ENCODE results near the gene ABCC1. TPM values are rescaled to one million over a fixed set of nuclear protein-coding genes. Genes with fewer than 3 reads are reported as not detected.
A peak's percentile ranks its signal among the peaks of the same experiment; 100 is the strongest.
"Not testable (repeated sequence)": the region's sequence is repeated elsewhere in the genome, so short reads cannot be mapped to it uniquely, and the experiment has no call there.

Gene ABCC1
- total and polyA plus RNA-seq, 12 donors: 6.1 to 32.8 (median 21.6) TPM

DNA sequence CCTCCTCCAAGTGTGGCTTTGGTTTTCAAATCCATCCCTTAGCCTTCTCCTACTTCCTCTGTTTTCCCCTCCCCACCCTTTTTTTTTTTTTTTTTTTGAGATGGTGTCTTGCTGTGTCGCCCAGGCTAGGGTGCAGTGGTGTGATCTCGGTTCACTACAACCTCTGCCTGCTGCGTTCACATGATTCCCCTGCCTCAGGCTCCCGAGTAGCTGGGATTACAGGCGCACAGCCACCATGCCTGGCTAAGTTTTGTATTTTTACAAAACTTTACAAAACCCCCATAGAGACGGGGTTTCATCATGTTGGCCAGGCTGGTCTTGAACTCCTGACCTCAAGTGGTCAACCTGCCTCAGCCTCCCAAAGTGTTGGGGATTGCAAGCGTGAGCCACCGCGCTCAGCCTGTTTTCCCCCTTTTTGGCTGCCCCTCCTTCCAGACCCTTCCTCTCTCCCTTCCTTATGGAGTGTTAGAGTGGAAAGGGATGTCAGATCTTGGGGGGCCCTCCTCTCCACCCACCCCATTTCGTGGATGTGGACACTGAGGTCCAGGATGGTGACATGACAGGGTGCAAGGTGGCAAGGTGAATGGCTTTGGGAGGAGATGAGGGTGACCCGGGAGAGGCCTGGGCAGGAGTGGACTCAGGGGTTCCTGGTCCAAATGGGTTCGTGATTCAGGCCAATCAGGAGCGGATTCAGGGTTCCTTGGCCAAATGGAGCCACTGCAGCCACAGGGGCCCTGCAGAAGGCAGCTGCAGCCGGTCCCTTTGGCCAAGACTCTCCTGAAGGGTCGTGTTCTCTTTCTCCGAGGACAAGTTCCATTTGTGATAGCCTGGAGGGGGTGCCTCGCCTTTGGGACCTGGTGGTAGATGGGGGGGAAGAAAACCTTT lies 4.8 kb downstream of the ABCC1 start:
- no peaks in the 10 kb centered on the region for H3K27me3 ChIP-seq
- TF ChIP-seq, protein P1, sequence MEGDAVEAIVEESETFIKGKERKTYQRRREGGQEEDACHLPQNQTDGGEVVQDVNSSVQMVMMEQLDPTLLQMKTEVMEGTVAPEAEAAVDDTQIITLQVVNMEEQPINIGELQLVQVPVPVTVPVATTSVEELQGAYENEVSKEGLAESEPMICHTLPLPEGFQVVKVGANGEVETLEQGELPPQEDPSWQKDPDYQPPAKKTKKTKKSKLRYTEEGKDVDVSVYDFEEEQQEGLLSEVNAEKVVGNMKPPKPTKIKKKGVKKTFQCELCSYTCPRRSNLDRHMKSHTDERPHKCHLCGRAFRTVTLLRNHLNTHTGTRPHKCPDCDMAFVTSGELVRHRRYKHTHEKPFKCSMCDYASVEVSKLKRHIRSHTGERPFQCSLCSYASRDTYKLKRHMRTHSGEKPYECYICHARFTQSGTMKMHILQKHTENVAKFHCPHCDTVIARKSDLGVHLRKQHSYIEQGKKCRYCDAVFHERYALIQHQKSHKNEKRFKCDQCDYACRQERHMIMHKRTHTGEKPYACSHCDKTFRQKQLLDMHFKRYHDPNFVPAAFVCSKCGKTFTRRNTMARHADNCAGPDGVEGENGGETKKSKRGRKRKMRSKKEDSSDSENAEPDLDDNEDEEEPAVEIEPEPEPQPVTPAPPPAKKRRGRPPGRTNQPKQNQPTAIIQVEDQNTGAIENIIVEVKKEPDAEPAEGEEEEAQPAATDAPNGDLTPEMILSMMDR (IDR thresholded peaks at IDR 0.05): no peak
- intact Hi-C loops (cut with DNase I): loop anchor here in 8 of 10 donors (5.0 to 10.0 kb wide), 8 partner anchors 48 to 168 kb away; partner anchors contain the start of gene CEP20 (in 3 of the 8)
- peak overlapping the region in 2 of 10 donors; percentile 12 to 73 for H3K27ac ChIP-seq
- H3K9me3 ChIP-seq: no peaks in the 10 kb centered on the region
- no peak overlapping the region for H3K4me3 ChIP-seq
- WGBS, 2 donors: 83% methylated on average over 17 of the region's 17 CpGs
- no peak for DNase-seq
- ATAC-seq: no peak
- H3K4me1 ChIP-seq: peaks cover 0 to 54% (median 27%) of the 10 kb centered on the region in 9 donors
- no peaks in the 10 kb centered on the region for H3K36me3 ChIP-seq

DNA sequence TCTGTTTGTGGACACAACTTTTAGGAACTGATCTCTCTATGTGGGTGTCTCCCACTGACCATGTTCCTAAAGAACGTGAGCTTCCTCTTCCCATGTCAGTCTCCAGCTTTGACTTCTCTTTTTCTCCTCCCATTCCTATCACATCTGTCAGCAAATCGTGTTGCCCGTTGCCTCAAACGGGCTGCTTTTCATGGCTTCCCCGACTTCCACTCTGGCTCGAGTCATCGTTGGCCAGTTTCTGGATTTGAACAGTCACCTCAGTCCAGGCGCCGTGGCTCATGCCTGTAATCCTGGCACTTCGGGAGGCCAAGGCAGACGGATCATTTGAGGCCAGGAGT lies 5.4 kb downstream of the ABCC1 start:
- intact Hi-C loops (cut with DNase I): loop anchor here in 8 of 10 donors (5.0 to 10.0 kb wide), 8 partner anchors 48 to 168 kb away; partner anchors contain the start of gene CEP20 (in 3 of the 8)
- ATAC-seq (peak in 5 of 8 donors; percentile 17 to 59 (median 39)), DNase-seq (no peak)
- peak overlapping the region in 4 of 10 donors; percentile 11 to 73 (median 24) for H3K27ac ChIP-seq
- no peak overlapping the region for H3K4me3 ChIP-seq
- H3K27me3 ChIP-seq: no peaks in the 10 kb centered on the region
- 75 to 79% methylated on average over 11 of the region's 11 CpGs for WGBS, 2 donors
- peaks cover 0 to 60% (median 32%) of the 10 kb centered on the region in 9 donors for H3K4me1 ChIP-seq
- H3K36me3 ChIP-seq: no peaks in the 10 kb centered on the region
- TF ChIP-seq, protein P1 (IDR thresholded peaks at IDR 0.05): no peak
- H3K9me3 ChIP-seq: no peaks in the 10 kb centered on the region

DNA sequence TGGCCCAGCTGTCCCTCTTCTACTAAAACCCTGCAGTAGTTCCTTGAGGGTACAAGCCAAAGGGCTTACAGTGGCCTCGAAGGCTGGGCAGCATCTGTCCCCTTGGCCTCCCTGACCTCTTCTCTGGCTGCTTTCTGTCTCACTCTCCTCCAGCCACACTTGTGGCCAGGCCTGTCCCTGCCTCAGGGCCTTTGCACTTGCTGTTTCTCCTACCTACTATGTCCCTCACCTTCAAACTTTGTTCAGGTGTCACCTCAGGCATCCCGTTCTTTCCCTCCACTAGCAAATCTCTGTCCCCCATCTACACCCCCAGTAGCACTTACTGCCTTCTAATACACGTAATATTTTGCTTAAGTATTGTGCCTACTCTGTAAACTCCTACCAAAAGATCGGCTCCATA lies 6.0 kb downstream of the ABCC1 start:
- intact Hi-C loops (cut with DNase I): loop anchor here in 3 of 10 donors (10.0 kb wide), 3 partner anchors 59 to 119 kb away; no protein-coding TSS in a partner anchor
- peak overlapping the region in 4 of 10 donors; percentile 11 to 73 (median 24) for H3K27ac ChIP-seq

DNA sequence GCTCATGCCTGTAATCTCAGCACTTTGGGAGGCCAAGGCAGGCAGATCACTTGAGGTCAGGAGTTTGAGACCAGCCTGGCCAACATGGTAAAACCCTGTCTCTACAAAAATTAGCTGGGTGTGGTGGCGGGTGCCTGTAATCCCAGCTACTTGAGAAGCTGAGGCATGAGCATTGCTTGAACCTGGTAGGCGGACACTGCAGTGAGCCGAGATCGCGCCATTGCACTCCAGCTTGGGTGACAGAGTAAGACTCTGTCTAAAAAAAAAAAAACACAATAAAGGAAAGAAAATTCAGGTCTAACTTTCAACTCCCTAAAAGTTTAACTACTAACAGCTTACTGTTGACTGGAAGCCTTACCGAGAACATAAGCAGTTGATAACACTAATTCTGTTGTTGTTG lies 6.7 kb downstream of the ABCC1 start:
- 95 to 96% methylated on average over 6 of the region's 6 CpGs for WGBS, 2 donors
- DNase-seq, H3K36me3 ChIP-seq, H3K9me3 ChIP-seq, H3K27me3 ChIP-seq, ATAC-seq, H3K27ac ChIP-seq, H3K4me3 ChIP-seq: not testable (repeated sequence)
- peaks cover 0 to 65% (median 31%) of the 10 kb centered on the region in 9 donors for H3K4me1 ChIP-seq
- intact Hi-C loops (cut with DNase I): loop anchor here in 3 of 10 donors (10.0 kb wide), 3 partner anchors 59 to 119 kb away; no protein-coding TSS in a partner anchor

More for the DNA sequence above, 6.0 kb downstream of the ABCC1 start:
- TF ChIP-seq, protein P1 (IDR thresholded peaks at IDR 0.05): no peak
- Histone ChIP-seq H3K4me1 (peaks cover 0 to 65% (median 31%) of the 10 kb centered on the region in 9 donors), H3K36me3 (no peaks in the 10 kb centered on the region), H3K4me3 (no peak overlapping the region), H3K9me3 (no peaks in the 10 kb centered on the region), H3K27me3 (no peaks in the 10 kb centered on the region)
- 97 to 98% methylated on average over 4 of the region's 4 CpGs for WGBS, 2 donors
- DNase-seq (no peak), ATAC-seq (no peak)
